Stomach (tissue), 9 donors: ENCODE results near the gene MRPL17. TPM values are rescaled to one million over a fixed set of nuclear protein-coding genes. Genes with fewer than 3 reads are reported as not detected.

Experiments used
- DNase-seq, 2 donors: peaks; one replicate each; pipeline versions ENCODE4 v3.0.0 to v3.0.0-alpha.2; 2013 to 2019
- H3K27ac ChIP-seq, 5 donors: fragments of 200-600 bp in 4 of 5; sonication (generic) in 4 of 5; one replicate each; pipeline ENCODE4 v1.5.1; 2013 to 2019; ENCODE audit warnings: mild to moderate bottlenecking in 1 of 5, moderate library complexity in 1 of 5
- H3K27me3 ChIP-seq, 3 donors: fragments of 200-600 bp; sonication (generic); one replicate each; pipeline ENCODE4 v1.5.1; 2017 to 2019; ENCODE audit warnings: mixed run types in 1 of 3
- H3K36me3 ChIP-seq, 4 donors: fragments of 200-600 bp; sonication (generic); 1 replicate in 3 of 4; 2 replicates in 1 of 4; pipeline ENCODE4 v1.5.1; 2016 to 2019
- H3K4me1 ChIP-seq, 4 donors: fragments of 200-600 bp; sonication (generic); one replicate each; pipeline ENCODE4 v1.5.1; 2016 to 2019
- H3K4me3 ChIP-seq, 4 donors: fragments of 200-600 bp; sonication (generic) in 3 of 4; one replicate each; pipeline ENCODE4 v1.5.1; 2016 to 2019; ENCODE audit warnings: mild to moderate bottlenecking in 1 of 4
- H3K9me3 ChIP-seq, 4 donors: fragments of 200-600 bp; sonication (generic); one replicate each; pipeline ENCODE4 v1.5.1; 2016 to 2019
- EP300 ChIP-seq: sonication (generic); formaldehyde crosslinking; IDR thresholded peaks from one replicate; pipeline ENCODE4 v1.6.1; 2017; ENCODE audit warnings: antibody characterized with exemption
- POLR2A ChIP-seq, 4 donors: fragments of 450-650 bp; IDR thresholded peaks; one replicate each; pipeline ENCODE4 v1.6.1; 2016; ENCODE audit warnings: antibody characterized with exemption in 4 of 4, control low read depth in 2 of 4, mild to moderate bottlenecking in 1 of 4, moderate library complexity in 1 of 4
- POLR2AphosphoS5 ChIP-seq, 3 donors: sonication (generic); formaldehyde crosslinking; IDR thresholded peaks; one replicate each; pipeline ENCODE4 v1.6.1; 2016; ENCODE audit warnings: antibody characterized with exemption in 3 of 3
- WGBS, 5 donors: extraction: QIAGEN DNeasy Blood & Tissue Kit in 3 of 5; methylation state at CpG; one replicate each; pipeline versions ENCODE4 v1.1.5 to v1.1.7; 2013 to 2018; 5-methylcytosine and 5-hydroxymethylcytosine counted together
- intact Hi-C: fragments of 100-400 bp; cut with DNase I; formaldehyde crosslinking; loops from one replicate; pipeline ENCODE4 v1.15.1; 2023; ENCODE audit warnings: low total_unique reads
- polyA plus RNA-seq, 3 donors: library from polyadenylated mRNA; stranded (reverse); fragments of 200-250 nt; gene quantifications; one replicate each; pipeline ENCODE4 v1.2.3, GENCODE V29; 2013
- total RNA-seq, 5 donors: library from RNA; depleted of rRNA; stranded (reverse); fragments of >200 nt; gene quantifications; one replicate each; pipeline versions ENCODE4 v1.1.0 to v1.2.3, GENCODE V29; 2014 to 2016
- TF ChIP-seq, protein P1 (sequence below), 7 experiments: fragments of 450-650 bp in 4 of 7; fragments of 200-600 bp in 3 of 7; sonication (generic) in 3 of 7; IDR thresholded peaks; one replicate each; pipeline ENCODE4 v1.5.1; 2016 to 2019; ENCODE audit warnings: antibody characterized with exemption in 7 of 7, control low read depth in 2 of 7, mild to moderate bottlenecking in 1 of 7
- donor health status: healthy with polysubstance abuse.
- donor health status: Bipolar disorder and iron deficiency.
- donor health status: healthy.

MRPL17 gene
- total and polyA plus RNA-seq, 8 donors: 9.0 to 148 (median 32.1) TPM

- TF ChIP-seq, protein P1, sequence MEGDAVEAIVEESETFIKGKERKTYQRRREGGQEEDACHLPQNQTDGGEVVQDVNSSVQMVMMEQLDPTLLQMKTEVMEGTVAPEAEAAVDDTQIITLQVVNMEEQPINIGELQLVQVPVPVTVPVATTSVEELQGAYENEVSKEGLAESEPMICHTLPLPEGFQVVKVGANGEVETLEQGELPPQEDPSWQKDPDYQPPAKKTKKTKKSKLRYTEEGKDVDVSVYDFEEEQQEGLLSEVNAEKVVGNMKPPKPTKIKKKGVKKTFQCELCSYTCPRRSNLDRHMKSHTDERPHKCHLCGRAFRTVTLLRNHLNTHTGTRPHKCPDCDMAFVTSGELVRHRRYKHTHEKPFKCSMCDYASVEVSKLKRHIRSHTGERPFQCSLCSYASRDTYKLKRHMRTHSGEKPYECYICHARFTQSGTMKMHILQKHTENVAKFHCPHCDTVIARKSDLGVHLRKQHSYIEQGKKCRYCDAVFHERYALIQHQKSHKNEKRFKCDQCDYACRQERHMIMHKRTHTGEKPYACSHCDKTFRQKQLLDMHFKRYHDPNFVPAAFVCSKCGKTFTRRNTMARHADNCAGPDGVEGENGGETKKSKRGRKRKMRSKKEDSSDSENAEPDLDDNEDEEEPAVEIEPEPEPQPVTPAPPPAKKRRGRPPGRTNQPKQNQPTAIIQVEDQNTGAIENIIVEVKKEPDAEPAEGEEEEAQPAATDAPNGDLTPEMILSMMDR (IDR thresholded peaks at IDR 0.05): no peak
- TF ChIP-seq EP300: no peak
- no peak for TF ChIP-seq POLR2A (IDR thresholded peaks at IDR 0.05)
- no peak for TF ChIP-seq POLR2AphosphoS5 (IDR thresholded peaks at IDR 0.05)
- Histone ChIP-seq H3K36me3 (no peaks in the 10 kb centered on the region), H3K27ac (peak overlapping the region in 2 of 5 donors; percentile 4 to 56), H3K4me3 (no peak overlapping the region), H3K9me3 (no peaks in the 10 kb centered on the region), H3K27me3 (no peaks in the 10 kb centered on the region), H3K4me1 (no peaks in the 10 kb centered on the region)
- WGBS, 5 donors: 0 to 35% (median 0%) methylated on average over 1 of the region's 1 CpG
- DNase-seq: no peak
- intact Hi-C loops: no loop called here
These were observed 18.6 kb downstream of the MRPL17 start for GRCh38 chr11:6664551-6664950.

GRCh38 chr11:6663794-6664469 lies 19.2 kb downstream of the MRPL17 start:
- DNase-seq: no peak
- WGBS, 5 donors: 52 to 81% (median 58%) methylated on average over 3 of the region's 3 CpGs
- TF ChIP-seq EP300 (no peak), POLR2A (IDR thresholded peaks at IDR 0.05) (no peak), POLR2AphosphoS5 (IDR thresholded peaks at IDR 0.05) (no peak)
- TF ChIP-seq, protein P1 (IDR thresholded peaks at IDR 0.05): no peak
- H3K4me1 ChIP-seq: no peaks in the 10 kb centered on the region
- H3K27ac ChIP-seq: peak overlapping the region in 2 of 5 donors; percentile 4 to 56
- intact Hi-C loops: no loop called here
- no peak overlapping the region for H3K4me3 ChIP-seq
- H3K27me3 ChIP-seq: no peaks in the 10 kb centered on the region
- no peaks in the 10 kb centered on the region for H3K9me3 ChIP-seq
- no peaks in the 10 kb centered on the region for H3K36me3 ChIP-seq

DNA sequence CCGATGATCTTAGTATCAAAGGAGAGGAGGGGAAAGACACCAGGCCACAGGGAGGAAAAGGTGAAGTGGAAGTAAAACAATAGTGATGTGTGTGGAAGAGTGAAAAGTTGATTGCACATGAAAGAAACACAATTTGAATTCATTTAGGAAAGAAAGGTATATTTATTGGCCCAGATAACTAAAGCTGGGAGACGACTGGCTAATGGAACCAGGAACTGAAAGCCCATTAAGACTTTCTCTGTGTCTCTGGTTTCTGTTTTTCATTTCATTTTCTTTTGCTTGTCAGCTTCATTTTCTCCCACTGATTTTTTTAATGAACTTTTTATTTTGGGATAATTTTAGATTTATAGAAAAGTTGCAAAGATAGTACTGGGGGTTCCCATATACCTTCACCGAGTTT lies 22.4 kb downstream of the MRPL17 start:
- WGBS, 5 donors: 78 to 91% (median 85%) methylated on average over 3 of the region's 3 CpGs
- Histone ChIP-seq H3K36me3 (no peaks in the 10 kb centered on the region), H3K27me3 (peaks cover 0 to 14% (median 7%) of the 10 kb centered on the region in 3 donors), H3K9me3 (no peaks in the 10 kb centered on the region), H3K27ac (no peak overlapping the region), H3K4me3 (no peak overlapping the region), H3K4me1 (peaks cover 0 to 15% (median 6%) of the 10 kb centered on the region in 4 donors)
- TF ChIP-seq POLR2AphosphoS5 (IDR thresholded peaks at IDR 0.05) (no peak), POLR2A (IDR thresholded peaks at IDR 0.05) (no peak), EP300 (no peak)
- TF ChIP-seq, protein P1 (IDR thresholded peaks at IDR 0.05): no peak
- DNase-seq: no peak
- intact Hi-C loops: no loop called here

DNA sequence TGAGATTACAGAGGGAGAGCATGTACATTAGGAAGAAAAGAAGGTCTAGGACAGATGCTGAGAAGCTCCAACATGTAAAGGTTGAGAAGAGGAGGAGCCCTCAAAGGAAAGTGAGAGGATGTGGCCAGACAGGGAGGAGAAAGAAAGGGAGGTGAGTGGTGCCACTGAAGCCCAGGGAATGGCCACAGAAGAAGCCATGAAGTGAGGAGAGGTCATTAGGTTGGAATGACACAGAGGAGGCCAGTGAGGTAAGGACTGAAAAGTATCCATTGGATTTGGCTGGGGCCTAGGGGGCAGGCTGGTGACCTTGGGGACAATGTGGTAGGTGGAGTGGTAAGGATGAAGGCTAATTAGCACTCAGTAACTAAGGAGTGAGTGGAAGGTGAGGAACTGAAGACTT lies 24.5 kb downstream of the MRPL17 start:
- Histone ChIP-seq H3K4me3 (no peak overlapping the region), H3K9me3 (no peaks in the 10 kb centered on the region), H3K27me3 (peaks cover 0 to 25% (median 12%) of the 10 kb centered on the region in 3 donors), H3K36me3 (no peaks in the 10 kb centered on the region), H3K4me1 (peaks cover 0 to 29% (median 14%) of the 10 kb centered on the region in 4 donors), H3K27ac (no peak overlapping the region)
- intact Hi-C loops: no loop called here
- no peak for TF ChIP-seq POLR2AphosphoS5 (IDR thresholded peaks at IDR 0.05)
- no peak for DNase-seq

GRCh38 chr11:6657346-6657745 lies 25.8 kb downstream of the MRPL17 start:
- DNase-seq: no peak
- no peak overlapping the region for H3K27ac ChIP-seq
- 28 to 57% (median 49%) methylated on average over 1 of the region's 1 CpG for WGBS, 5 donors

More at GRCh38 chr11:6657346-6657745, 25.8 kb downstream of the MRPL17 start:
- Histone ChIP-seq H3K36me3 (no peaks in the 10 kb centered on the region), H3K27me3 (peaks cover 0 to 25% (median 12%) of the 10 kb centered on the region in 3 donors), H3K4me3 (no peak overlapping the region), H3K4me1 (peaks cover 0 to 33% (median 14%) of the 10 kb centered on the region in 4 donors), H3K9me3 (no peaks in the 10 kb centered on the region)
- TF ChIP-seq EP300 (no peak), POLR2A (IDR thresholded peaks at IDR 0.05) (no peak), POLR2AphosphoS5 (IDR thresholded peaks at IDR 0.05) (no peak)
- TF ChIP-seq, protein P1 (IDR thresholded peaks at IDR 0.05): no peak
- intact Hi-C loops: no loop called here
